NCI-H446 treated with DMSO at 0.1 percent for 48 hours (cell line): ENCODE measurements around the gene CARMIL3.

Experiments used
- DNase-seq: peaks from one replicate; lab custom pipeline; 2025; lab: John Stamatoyannopoulos, UW

The CARMIL3 gene

DNA sequence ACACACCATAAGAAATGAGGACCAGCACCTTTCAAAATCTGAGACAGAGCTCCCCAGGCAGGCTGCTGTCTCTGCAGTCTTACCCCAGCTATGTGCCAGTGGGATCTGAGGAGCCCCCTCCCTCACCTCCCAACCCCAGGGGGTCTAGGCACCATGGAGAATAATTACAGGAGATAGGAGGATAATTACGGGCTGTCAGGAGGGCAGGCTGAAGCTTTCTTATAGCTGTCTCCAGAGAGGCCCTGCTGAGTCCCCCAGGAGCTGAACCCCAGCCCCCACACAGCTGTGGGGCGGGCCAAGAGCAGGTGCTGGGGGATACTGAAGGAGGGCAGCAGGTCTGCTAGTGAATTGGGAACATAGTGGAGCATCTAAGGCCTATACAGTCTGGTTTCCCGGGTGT, 26.3 kb downstream of the CARMIL3 start:
- no peak for DNase-seq

DNA sequence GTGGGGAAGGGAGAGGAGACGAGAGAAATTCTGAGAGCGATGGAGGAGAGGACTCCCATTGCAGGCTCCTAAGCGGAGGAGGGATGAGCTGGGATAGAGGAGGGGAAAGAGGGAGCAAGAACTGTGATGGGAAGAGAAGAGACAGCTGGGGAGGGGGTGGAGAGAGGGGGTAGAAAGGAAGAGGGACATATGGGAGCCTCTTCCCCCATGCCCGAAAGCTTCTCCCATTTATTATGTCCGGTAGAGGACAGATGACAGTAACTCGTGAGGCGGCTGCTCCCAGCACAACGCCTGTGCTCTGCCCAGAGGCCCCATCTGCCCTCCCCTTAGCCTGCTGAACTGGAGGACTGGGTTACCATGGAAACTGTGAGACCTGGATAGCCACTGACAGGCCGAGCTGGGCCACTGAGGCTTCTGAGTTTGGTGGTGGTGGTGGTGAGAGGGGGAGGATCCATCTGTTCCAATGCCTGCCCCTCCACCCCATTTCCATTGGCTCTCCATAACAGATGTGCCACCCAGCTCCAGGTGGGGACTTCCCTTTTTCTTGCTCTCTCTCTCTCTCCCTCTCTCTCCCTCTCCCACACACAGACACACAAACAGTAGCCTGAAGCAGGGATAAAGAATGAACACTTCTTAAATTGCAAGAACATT, 27.8 kb downstream of the CARMIL3 start:
- DNase-seq: peak; percentile 96

GRCh38 chr14:24080142-24080530, 28.3 kb downstream of the CARMIL3 start:
- DNase-seq: no peak

- DNase-seq: no peak
Observed at GRCh38 chr14:24080888-24081738, 29.3 kb downstream of the CARMIL3 start.

- no peak for DNase-seq
Observed at GRCh38 chr14:24081739-24082211, 30.0 kb downstream of the CARMIL3 start.

DNA sequence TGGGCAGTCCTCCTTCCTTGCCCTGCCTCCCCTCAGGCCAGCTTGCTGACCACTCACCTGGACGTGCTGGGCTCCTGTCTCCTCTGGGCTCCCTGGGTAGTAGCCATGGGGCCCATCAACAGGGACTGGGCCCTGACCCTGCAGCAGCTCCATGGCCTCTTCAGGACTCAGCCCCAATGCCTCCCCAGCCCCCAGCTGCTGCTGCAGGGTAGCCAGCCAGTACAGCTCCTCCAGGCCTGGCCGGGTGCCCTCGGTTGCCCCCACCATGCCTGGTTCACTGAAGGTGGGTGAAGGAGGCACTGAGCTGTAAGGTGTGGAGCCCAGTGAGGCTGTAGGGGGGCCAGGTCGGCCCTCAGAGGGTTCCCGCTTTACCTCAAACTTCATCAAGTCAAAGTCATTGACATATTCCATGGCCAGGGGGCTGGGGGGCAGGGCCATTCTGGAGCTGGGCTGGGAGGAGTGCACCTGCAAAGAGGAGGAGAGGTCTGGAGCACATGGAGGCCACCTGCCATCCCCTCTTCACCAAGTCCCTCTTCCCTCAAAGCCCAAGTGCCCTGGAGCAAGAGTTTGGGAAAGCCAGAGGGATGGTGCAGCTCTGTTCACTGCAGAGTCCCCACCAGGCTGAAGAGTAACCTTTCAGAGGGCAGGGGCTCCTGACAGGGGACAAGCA, 30.7 kb downstream of the CARMIL3 start:
- DNase-seq: no peak

GRCh38 chr14:24083462-24083861, 31.7 kb downstream of the CARMIL3 start:
- DNase-seq: no peak

DNA sequence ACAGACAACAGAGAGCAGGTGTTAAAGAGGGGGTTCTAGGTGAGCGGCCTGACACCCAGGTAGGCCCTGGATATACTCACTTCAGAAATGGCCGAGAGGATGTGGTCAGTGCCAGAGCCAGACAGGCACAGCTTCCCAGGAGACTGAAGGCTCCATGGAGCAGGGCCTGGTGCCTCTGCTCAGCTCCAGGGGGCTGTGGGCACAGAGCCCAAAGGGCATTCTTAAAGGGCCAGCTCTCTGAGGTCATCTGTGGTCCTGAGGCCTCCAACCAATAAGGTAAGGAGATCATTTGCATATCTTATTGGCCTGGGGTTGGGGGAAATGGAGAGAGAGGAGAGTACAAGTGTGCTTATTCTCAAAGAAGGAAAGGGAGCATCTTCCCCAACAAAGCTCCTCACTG, 32.6 kb downstream of the CARMIL3 start:
- DNase-seq: no peak

- no peak for DNase-seq
Observed at GRCh38 chr14:24085215-24085614, 33.4 kb downstream of the CARMIL3 start.

DNA sequence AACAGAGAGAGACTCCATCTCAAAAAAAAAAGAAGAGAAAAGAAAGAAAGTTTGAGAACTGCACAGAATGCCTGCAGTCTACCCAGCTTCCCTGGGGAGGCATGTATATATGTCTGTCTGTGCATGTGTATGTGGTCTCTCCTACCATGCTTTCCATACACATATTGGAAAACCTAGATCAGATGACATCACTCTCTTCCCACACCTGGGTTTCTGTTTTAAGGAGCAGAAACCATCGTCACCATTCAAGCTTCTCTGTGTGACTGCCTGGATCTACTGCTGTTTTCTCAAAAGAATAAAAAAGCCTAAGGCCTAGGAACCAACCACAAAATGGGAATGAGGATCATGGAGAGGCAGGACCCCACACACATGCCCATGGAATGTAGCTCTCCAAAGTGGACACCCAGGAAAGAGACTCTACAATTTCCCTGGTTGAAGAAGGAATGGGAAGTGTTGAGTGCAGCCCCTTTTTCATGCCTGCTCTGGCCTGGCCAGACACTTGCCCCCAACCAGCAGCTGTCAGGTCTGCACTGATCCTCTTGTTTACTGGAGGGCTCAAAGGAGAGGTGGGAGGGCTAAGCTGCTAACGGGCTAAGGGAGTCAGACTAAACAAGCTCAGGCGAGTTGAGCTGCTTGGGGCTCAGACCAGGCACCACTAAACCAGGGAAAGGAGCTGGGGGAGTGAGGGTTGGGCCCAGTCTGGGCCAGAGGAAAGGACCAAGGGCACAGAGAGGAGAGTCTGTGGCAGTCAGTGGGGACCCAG, 34.6 kb downstream of the CARMIL3 start:
- no peak for DNase-seq

DNA sequence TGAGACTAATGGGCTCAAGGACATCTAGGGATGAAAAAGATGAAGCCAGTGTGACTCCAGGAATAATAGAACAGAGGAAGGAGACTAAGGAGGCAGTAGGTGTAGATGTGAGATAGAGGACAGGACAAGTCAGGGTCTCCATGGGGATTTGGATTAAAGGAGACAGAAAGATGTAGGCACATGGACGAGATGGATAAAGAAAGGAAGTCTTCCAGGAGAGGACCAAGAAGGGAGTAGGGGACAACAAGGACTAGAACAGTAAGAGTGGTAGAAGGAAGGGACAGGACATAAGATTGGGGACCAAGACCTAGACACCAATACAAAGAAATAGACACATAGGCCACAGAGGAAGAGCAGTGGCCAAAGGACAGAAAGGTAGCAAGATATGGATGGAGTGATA, 35.2 kb downstream of the CARMIL3 start:
- no peak for DNase-seq

GRCh38 chr14:24088095-24088494, 36.3 kb downstream of the CARMIL3 start:
- no peak for DNase-seq

DNA sequence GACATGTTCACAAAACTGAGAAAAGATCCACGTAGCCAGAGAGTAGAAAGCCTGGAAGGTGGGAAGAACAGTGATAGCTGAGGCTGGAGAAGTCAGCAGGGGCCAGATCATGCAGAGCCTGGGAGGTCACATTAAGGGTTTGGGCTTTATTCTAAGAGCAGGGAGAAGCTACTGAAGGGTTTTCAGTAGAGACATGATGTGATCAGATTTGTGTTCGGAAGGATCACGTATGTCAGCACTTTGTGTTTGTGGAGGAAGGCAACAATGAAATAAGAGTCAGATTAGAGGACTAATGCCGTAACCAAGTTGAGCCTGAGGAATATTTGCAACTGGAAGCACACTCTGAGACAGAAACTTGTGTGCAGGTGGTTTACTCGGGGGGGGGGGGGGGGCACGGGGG, 38.1 kb downstream of the CARMIL3 start:
- no peak for DNase-seq

GRCh38 chr14:24092110-24092504, 40.3 kb downstream of the CARMIL3 start:
- DNase-seq: no peak

GRCh38 chr14:24092505-24093206, 40.8 kb downstream of the CARMIL3 start:
- DNase-seq: no peak

DNA sequence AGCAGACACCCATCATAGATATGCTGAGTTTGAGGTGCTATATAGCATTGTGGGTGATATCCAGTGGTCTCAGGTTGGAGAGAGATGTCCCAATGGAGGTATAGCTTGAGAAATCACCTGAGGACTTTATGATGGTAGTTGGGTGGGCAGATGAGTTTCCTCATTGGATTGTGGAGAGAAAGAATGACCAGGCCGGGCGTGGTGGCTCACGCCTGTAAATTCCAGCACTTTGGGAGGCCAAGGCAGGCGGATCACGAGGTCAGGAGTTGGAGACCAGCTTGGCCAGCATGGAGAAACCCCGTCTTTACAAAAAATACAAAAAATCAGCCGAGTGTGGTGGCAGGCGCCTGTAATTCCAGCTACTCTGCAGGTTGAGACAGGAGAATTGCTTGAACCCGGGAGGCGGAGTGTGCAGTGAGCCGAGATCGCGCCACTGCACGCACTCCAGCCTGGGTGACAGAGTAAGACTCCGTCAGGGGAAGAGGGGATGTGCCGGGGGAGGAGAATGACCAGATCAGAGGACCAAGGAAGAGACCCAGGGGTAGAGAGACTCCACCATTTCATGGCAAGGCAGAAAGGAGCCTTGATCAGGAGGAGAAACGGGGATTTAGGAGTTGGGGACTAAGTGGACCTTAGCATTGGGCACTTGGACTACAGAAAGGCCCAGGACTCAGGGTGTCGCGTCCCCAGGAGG, 41.5 kb downstream of the CARMIL3 start:
- DNase-seq: no peak

GRCh38 chr14:24093901-24094840, 42.4 kb downstream of the CARMIL3 start, which contains the start of gene PCK2:
Gene PCK2, plus strand, starts transcription at chr14:24094311. Its CDS starts 95 bp downstream, at chr14:24094406.
- DNase-seq: peak; percentile 89

DNA sequence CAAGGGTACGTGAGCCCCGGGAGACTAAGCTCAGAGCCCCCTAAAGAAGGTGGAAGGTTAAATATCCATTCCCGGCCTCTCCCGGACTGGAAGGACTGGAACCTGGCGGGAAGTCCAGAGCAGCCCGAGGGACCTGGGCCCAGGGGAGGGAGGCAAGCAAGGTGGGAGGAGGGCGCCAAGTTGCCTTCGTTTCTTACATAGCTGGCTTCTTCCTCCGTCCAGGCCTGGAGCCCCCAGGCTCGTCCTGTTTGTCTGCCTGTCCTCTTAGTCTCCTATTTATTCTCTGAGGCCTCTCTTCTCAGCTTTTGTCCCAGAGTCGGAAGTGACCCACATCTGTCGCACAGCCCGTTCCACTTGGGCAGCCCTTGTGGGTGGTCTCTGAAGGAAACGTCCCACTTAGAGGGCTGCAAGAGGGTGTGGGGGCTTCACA, 43.0 kb downstream of the CARMIL3 start:
- DNase-seq: no peak

DNA sequence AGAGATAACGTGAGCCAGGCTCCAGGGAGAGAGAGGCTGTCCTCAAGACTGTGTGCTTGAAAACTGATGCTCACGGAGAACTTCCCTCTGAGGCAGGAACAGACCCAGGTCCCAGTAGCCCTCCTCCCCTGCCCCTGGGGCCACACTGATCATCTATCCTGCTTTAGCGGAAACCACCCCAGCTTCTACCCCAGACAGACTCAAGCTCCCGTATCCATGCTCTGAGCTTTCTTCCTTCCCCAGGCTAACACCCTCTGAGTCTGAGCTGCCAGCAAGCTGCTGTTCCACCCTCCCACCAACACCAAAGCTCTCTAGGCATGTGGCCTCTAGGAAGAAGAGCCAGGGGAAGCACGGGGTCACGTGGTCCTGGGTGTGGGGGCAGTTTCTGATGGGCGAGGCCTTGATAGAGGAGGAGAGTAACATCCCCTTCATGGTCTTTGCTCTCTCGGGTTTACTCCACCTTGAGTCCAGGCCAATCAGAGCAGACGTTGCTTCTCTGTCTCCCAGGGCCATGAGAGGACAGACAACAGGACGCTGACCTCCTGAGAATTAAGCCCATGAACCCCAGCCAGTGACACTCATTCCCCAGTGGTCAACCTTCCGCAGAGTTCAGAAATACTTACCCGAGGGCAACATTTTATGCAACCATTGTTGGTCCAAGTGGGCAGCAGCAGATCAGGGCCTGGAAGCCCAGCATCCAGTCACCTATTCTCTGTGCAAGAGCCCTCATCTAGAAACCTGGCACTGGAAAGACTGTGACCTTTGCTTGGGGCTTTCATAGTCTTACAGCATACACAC, 43.7 kb downstream of the CARMIL3 start:
- DNase-seq: peak; percentile 44
